ENCODE measurements around the gene PGGHG. TPM values are rescaled to one million over a fixed set of nuclear protein-coding genes. Genes with fewer than 3 reads are reported as not detected.
"Not testable (repeated sequence)": the region's sequence is repeated elsewhere in the genome, so short reads cannot be mapped to it uniquely, and the experiment has no call there.

The PGGHG gene
- total RNA-seq, 1 donor from 2014 or later = 164 TPM

DNA sequence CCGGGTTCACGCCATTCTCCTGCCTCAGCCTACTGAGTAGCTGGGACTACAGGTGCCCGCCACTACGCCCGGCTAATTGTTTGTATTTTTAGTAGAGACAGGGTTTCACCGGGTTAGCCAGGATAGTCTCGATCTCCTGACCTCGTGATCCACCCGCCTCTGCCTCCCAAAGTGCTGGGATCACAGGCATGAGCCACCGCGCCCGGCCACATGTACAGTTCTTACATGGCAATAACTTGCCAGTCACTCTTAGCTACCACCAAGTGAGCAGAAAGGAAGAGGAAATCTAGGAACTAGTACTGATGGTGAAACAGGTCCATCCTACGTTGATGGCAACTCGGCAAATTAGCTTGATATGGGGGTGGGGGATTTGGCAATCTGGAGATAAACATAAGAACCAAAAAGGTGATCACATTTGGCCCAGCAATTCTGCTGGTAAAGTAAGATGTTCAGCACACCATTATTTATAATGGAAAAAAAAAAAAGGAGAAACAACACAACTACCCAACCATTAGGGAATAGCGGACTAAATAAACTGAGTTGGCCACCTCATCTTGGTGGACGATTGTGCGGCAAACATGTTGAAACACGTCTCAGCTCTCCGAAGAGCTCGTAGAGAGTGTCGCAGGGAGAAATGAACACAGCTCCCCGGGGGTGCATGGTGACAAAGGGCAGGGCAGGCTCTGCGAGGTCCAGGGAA lies 5.4 kb upstream of the PGGHG start:
- Mint-ChIP-seq H3K4me1 (ENCODE audit: low read depth) (peaks cover 54% of the 10 kb centered on the region), H3K27ac (peak overlapping the region; percentile 29), H3K27me3 (ENCODE audit: insufficient read depth) (peaks cover 20% of the 10 kb centered on the region), H3K36me3 (ENCODE audit: low read depth) (peaks cover 27% of the 10 kb centered on the region), H3K9me3 (no peaks in the 10 kb centered on the region), H3K4me3 (peak overlapping the region; percentile 84)
- intact Hi-C loops (cut with micrococcal nuclease) = no loop called here
- no peak for DNase-seq (ENCODE audit: low spot score)

DNA sequence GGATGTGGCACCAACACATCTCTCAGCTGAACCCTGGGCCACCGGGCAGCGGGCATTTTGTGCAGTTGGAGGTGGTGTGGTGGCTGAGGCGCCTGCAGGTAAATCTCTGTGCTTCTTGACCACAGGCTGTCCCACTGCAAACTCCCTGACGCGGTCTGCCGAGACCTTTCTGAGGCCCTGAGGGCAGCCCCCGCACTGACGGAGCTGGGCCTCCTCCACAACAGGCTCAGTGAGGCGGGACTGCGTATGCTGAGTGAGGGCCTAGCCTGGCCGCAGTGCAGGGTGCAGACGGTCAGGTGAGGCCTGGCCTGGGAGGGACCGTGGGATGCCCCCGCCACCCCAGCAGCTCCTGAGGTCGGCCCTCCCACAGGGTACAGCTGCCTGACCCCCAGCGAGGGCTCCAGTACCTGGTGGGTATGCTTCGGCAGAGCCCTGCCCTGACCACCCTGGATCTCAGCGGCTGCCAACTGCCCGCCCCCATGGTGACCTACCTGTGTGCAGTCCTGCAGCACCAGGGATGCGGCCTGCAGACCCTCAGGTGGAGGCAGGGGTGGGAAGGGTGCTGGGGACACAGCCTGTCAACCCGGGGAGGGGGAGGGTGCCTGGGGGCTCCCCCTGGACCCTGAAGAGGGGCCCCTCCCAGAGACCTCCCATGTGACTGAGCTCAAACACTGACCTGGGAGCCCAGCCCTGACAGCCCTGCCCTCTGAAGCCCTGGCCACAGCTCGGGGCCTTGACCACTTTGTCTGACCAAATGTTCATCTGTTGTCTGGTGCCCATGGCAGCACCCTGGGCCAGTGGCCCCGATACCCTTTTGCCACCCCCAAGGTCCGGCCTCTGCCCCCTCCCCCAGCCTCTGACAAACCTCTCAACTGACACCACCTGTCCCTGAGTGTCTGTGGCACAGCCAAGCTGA lies 4.6 kb upstream of the PGGHG start:
- intact Hi-C loops (cut with micrococcal nuclease) = loop anchor here (5.0 kb wide), 3 partner anchors 32 to 73 kb away; partner anchors contain the start of genes PSMD13 and SIRT3
- no peak overlapping the region for H3K27ac Mint-ChIP-seq

DNA sequence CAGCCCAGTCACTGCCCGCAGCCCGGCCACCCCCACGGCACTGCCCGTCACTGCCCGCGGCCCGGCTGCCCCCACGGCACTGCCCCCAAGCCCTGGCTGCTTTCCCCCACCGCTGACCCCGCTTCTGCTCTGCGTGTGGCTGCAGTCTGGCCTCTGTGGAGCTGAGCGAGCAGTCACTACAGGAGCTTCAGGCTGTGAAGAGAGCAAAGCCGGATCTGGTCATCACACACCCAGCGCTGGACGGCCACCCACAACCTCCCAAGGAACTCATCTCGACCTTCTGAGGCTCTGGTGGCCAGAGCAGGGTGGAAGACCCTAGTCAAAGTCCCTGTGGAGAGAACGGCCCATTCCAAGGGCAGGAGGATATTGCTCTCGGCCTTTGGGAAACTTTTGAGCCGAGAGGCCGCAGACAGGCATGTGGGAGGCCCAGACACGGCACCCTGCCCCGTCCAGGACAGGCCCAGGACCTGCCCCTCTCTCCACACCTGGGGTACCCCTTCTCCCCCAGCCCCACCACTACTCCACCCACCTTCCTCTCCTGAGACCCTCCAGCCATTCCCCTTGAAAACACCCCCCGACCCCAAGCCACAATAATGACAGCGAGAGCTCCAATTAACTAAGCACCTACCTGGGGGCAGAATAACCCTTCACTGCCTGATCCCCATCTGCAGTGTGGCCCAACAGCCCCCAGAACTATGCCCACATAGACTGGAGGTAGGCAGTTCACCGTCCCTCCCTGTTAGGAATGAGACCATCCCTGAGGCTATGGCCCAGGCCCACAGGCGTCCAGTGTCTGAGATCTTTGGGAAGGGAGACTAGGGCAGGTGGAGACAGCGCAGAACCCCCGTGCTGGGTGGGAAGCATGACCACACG lies 3.7 kb upstream of the PGGHG start:
- peak overlapping the region; percentile 26 for H3K4me3 Mint-ChIP-seq
- peaks cover 50% of the 10 kb centered on the region for H3K4me1 Mint-ChIP-seq (ENCODE audit: low read depth)
- intact Hi-C loops (cut with micrococcal nuclease) = loop anchor here (5.0 kb wide), 3 partner anchors 33 to 72 kb away; partner anchors contain the start of genes PSMD13 and SIRT3
- peaks cover 16% of the 10 kb centered on the region for H3K27me3 Mint-ChIP-seq (ENCODE audit: insufficient read depth)
- no peaks in the 10 kb centered on the region for H3K9me3 Mint-ChIP-seq
- no peak for DNase-seq (ENCODE audit: low spot score)
- peaks cover 25% of the 10 kb centered on the region for H3K36me3 Mint-ChIP-seq (ENCODE audit: low read depth)
- H3K27ac Mint-ChIP-seq = peak overlapping the region; percentile 44

More for the DNA sequence above, 4.6 kb upstream of the PGGHG start:
- Mint-ChIP-seq H3K9me3 (no peaks in the 10 kb centered on the region), H3K4me1 (ENCODE audit: low read depth) (peaks cover 50% of the 10 kb centered on the region), H3K27me3 (ENCODE audit: insufficient read depth) (peaks cover 17% of the 10 kb centered on the region), H3K36me3 (ENCODE audit: low read depth) (peaks cover 25% of the 10 kb centered on the region), H3K4me3 (no peak overlapping the region)
- DNase-seq (ENCODE audit: low spot score) = no peak

DNA sequence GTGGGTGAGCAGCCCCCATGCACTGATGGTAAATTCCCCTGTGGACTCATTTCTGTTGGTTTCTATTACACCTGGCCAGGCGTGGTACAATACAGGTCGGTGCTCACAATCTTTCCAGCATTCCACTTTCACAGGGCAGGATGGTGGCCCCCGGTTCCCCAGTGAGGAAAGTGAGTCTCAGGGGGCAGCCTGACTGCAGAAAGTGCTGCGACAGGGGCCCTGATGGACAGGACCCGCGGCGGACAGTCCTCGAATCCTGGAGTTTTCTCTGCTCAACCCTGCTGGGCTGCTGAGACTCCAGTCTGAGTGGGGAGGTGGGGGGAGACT lies 3.1 kb upstream of the PGGHG start:
- Mint-ChIP-seq H3K9me3 (no peaks in the 10 kb centered on the region), H3K36me3 (ENCODE audit: low read depth) (peaks cover 23% of the 10 kb centered on the region), H3K27me3 (ENCODE audit: insufficient read depth) (peaks cover 16% of the 10 kb centered on the region), H3K4me3 (no peak overlapping the region), H3K4me1 (ENCODE audit: low read depth) (peaks cover 51% of the 10 kb centered on the region), H3K27ac (peak overlapping the region; percentile 44)
- intact Hi-C loops (cut with micrococcal nuclease) = loop anchor here (5.0 kb wide), 3 partner anchors 34 to 71 kb away; partner anchors contain the start of genes PSMD13 and SIRT3
- no peak for DNase-seq (ENCODE audit: low spot score)

DNA sequence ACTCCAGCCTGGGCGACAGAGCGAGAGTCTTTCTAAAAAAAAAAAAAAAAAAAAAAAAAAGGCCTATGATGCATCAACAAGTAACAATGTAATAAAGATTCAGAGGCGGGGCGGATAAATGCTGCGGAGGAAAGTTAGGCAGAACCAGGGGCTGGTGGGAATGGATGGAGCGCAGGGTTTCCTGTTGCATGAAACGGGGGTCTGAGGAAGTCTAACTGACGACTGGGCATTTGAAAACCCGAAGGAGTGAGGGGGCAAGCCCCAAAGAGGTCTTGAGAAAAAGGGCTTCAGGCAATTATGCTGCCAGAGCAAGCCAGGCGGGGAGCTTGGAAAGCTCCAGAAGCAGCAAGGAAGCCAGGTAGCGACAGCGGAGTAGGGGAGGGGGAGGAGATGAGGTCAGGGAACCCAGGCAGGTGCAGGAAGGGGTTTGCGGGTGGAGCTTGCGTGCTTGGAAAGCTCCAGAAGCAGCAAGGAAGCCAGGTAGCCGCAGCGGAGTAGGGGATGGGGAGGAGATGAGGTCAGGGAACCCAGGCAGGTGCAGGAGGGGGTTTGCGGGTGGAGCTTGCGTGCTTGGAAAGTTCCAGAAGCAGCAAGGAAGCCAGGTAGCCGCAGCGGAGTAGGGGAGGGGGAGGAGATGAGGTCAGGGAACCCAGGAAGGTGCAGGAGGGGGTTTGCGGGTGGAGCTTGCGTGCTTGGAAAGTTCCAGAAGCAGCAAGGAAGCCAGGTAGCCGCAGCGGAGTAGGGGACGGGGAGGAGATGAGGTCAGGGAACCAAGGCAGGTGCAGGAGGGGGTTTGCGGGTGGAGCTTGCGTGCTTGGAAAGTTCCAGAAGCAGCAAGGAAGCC lies 1.7 kb upstream of the PGGHG start:
- peak overlapping the region; percentile 98 for H3K27ac Mint-ChIP-seq
- H3K4me3 Mint-ChIP-seq = peak overlapping the region; percentile 95

DNA sequence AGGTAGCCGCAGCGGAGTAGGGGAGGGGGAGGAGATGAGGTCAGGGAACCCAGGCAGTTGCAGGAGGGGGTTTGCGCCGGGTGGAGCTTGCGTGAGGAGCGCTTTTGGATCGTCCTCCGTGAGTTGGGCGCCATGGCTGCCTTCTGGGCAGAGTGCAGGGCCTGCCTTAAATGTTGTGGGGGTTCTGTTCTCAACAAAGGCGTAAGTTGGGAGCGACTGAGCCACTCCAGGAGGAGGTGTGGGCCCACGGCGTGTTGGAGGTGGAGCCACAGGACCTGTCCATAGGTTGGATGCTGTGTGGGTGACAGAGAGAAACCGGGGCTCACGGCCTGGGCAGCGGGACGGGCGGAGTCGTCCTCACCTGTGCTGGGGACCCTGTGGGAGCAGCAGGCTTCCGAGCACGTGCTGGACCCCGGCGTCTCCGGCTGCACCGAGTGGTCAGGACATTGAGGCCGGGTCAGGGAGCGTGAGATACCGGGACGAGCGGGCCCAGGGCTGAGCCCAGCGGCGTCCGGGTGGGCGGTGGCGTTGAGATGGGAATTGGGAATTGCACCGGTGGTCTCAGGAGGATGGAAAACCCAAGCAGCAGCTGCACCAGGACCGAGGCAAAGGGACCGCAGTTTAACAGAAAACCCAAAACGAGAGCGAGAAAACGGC lies 977 bp upstream of the PGGHG start:
- no peaks in the 10 kb centered on the region for H3K9me3 Mint-ChIP-seq
- H3K36me3 Mint-ChIP-seq (ENCODE audit: low read depth) = peaks cover 18% of the 10 kb centered on the region
- H3K4me3 Mint-ChIP-seq = peak overlapping the region; percentile 95
- intact Hi-C loops (cut with micrococcal nuclease) = loop anchor here (2.0 to 5.0 kb wide), 5 partner anchors 19 to 69 kb away; partner anchors contain the start of genes PSMD13 and SIRT3
- peak overlapping the region; percentile 98 for H3K27ac Mint-ChIP-seq
- DNase-seq (ENCODE audit: low spot score) = no peak
- H3K4me1 Mint-ChIP-seq (ENCODE audit: low read depth) = peaks cover 42% of the 10 kb centered on the region
- H3K27me3 Mint-ChIP-seq (ENCODE audit: insufficient read depth) = peaks cover 6% of the 10 kb centered on the region

More for the DNA sequence above, 1.7 kb upstream of the PGGHG start:
- intact Hi-C loops (cut with micrococcal nuclease) = loop anchor here (5.0 kb wide), 3 partner anchors 35 to 70 kb away; partner anchors contain the start of genes PSMD13 and SIRT3
- Mint-ChIP-seq H3K27me3 (ENCODE audit: insufficient read depth) (peaks cover 12% of the 10 kb centered on the region), H3K36me3 (ENCODE audit: low read depth) (peaks cover 26% of the 10 kb centered on the region), H3K4me1 (ENCODE audit: low read depth) (peaks cover 49% of the 10 kb centered on the region)
- DNase-seq (ENCODE audit: low spot score) = peak; percentile 57
- H3K9me3 Mint-ChIP-seq = not testable (repeated sequence)

DNA sequence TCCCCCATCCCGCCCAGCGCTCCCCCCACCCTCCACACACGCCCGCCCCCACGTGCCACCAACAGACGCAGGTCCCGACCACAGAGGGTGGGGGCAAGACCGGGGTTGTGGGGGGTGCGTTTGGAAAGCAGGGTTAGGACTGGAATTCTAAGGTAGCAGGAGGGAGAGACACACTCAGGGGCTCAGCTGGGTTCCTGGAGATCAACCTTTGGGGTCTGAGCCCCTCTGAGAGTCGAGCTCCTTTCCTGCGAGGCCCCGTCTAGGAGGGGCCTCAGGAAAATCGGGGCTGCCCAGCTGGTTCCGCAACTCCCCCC lies 429 bp downstream of the PGGHG start:
- peaks cover 33% of the 10 kb centered on the region for H3K4me1 Mint-ChIP-seq (ENCODE audit: low read depth)
- peak overlapping the region; percentile 71 for H3K4me3 Mint-ChIP-seq
- peak overlapping the region; percentile 55 for H3K27ac Mint-ChIP-seq
- intact Hi-C loops (cut with micrococcal nuclease) = loop anchor here (2.0 to 5.0 kb wide), 5 partner anchors 19 to 68 kb away; partner anchors contain the start of genes PSMD13 and SIRT3
- H3K9me3 Mint-ChIP-seq = no peaks in the 10 kb centered on the region
- no peak for DNase-seq (ENCODE audit: low spot score)
- peaks cover 6% of the 10 kb centered on the region for H3K27me3 Mint-ChIP-seq (ENCODE audit: insufficient read depth)
- peaks cover 15% of the 10 kb centered on the region for H3K36me3 Mint-ChIP-seq (ENCODE audit: low read depth)

DNA sequence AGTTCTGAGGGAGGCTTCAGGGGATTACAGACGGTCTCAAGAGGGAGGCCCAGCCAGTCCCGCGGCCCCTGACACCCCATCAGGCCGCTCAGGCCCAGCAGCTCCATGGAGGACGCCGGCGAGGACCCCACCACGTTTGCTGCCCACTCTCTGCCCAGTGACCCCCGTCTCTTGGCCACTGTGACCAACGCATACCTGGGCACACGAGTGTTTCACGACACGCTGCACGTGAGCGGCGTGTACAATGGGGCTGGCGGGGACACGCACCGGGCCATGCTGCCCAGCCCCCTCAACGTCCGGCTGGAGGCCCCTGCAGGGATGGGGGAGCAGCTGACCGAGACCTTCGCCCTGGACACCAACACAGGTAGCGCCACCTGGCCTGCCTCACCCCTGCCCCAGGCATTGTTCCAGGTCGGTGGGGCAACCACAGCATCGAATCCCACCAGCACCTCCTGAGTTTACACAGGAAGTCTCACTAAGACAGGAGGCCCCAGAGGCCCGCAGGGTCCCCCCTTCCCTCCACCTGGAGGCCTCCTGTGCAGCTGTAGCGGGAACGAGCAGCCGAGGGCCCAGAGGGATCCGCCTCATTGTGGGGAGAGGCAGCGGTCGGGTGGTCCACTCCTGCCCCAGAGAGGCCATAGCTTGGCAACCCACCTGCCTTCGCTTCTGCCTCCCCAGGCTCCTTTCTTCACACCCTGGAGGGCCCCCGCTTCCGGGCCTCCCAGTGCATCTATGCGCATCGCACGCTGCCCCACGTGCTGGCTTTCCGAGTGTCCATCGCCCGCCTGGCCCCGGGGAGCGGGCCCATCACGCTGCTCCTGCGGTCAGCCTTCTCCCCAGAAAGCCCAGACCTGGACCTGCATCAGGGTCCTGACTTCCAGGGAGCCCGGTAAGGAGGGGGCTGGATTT lies 1.0 kb downstream of the PGGHG start:
- Mint-ChIP-seq H3K36me3 (ENCODE audit: low read depth) (peaks cover 15% of the 10 kb centered on the region), H3K4me1 (ENCODE audit: low read depth) (peaks cover 33% of the 10 kb centered on the region), H3K9me3 (no peaks in the 10 kb centered on the region), H3K27ac (peak overlapping the region; percentile 65), H3K4me3 (peak overlapping the region; percentile 71), H3K27me3 (ENCODE audit: insufficient read depth) (peaks cover 6% of the 10 kb centered on the region)
- intact Hi-C loops (cut with micrococcal nuclease) = loop anchor here (2.0 to 5.0 kb wide), 5 partner anchors 19 to 67 kb away; partner anchors contain the start of genes PSMD13 and SIRT3
- DNase-seq (ENCODE audit: low spot score) = no peak

DNA sequence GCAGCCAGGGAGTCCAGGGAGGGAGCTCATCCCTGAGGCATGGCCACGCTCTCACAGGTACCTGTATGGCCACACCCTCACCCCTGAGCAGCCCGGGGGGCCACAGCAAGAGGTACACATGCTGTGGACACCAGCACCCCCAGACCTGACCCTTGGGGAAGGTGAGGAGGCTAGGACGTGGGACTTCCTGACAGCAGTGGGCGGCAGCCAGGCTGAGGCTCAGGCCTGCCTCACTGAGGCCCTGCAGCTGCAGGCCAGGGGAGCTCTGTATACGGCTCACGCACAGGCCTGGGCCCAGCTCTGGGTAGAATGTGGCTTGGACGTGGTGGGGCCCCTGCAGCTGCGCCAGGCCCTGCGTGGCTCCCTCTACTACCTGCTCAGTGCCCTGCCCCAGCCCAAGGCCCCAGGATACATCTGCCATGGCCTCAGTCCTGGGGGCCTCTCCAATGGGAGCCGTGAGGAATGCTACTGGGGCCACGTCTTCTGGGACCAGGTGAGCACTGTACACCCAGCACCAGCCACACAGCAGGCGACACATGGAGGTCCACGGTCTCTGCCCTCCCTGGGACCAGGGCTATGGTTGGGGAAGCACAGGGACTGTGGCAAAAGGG lies 1.8 kb downstream of the PGGHG start:
- intact Hi-C loops (cut with micrococcal nuclease) = no loop called here
- Mint-ChIP-seq H3K27me3 (ENCODE audit: insufficient read depth) (peaks cover 6% of the 10 kb centered on the region), H3K27ac (peak overlapping the region; percentile 44), H3K36me3 (ENCODE audit: low read depth) (peaks cover 11% of the 10 kb centered on the region), H3K4me3 (peak overlapping the region; percentile 71), H3K9me3 (no peaks in the 10 kb centered on the region), H3K4me1 (ENCODE audit: low read depth) (peaks cover 29% of the 10 kb centered on the region)
- DNase-seq (ENCODE audit: low spot score) = no peak
